WTC11 (cell line): ENCODE data around the gene SYT13.

Source experiments
- E2F4 ChIP-seq: sonication (generic); formaldehyde crosslinking; IDR thresholded peaks from 2 replicates; pipeline ENCODE4 v1.8.1; 2022; ENCODE audit warnings: low read depth, mild to moderate bottlenecking, moderate library complexity, missing genetic modification reagents, borderline replicate concordance
- FOXP4 ChIP-seq: sonication (generic); formaldehyde crosslinking; IDR thresholded peaks from 2 replicates; pipeline ENCODE4 v1.8.0; 2022; ENCODE audit warnings: mild to moderate bottlenecking, missing genetic modification reagents
- IRF2 ChIP-seq: sonication (generic); formaldehyde crosslinking; IDR thresholded peaks from 2 replicates; pipeline ENCODE4 v1.8.0; 2022; ENCODE audit warnings: low read depth, missing genetic modification reagents, borderline replicate concordance
- JAZF1 ChIP-seq: fragments of 250-450 bp; sonication (Bioruptor Pico); IDR thresholded peaks from 2 replicates; pipeline ENCODE4 v1.9.0; 2021; ENCODE audit warnings: moderate library complexity, mild to moderate bottlenecking, inconsistent platforms
- RELA ChIP-seq: sonication (generic); formaldehyde crosslinking; IDR thresholded peaks from 2 replicates; pipeline ENCODE4 v1.8.1; 2022; ENCODE audit warnings: missing genetic modification reagents, mild to moderate bottlenecking, borderline replicate concordance
- SMAD3 ChIP-seq: sonication (generic); formaldehyde crosslinking; IDR thresholded peaks from 2 replicates; pipeline ENCODE4 v1.8.0; 2022; ENCODE audit warnings: missing genetic modification reagents, mild to moderate bottlenecking, borderline replicate concordance
- TEAD4 ChIP-seq: sonication (generic); formaldehyde crosslinking; IDR thresholded peaks from 2 replicates; pipeline ENCODE4 v1.8.0; 2022; ENCODE audit warnings: mild to moderate bottlenecking, missing genetic modification reagents
- ZNF512 ChIP-seq: sonication (generic); formaldehyde crosslinking; IDR thresholded peaks from 2 replicates; pipeline ENCODE4 v1.8.1; 2022; ENCODE audit warnings: missing genetic modification reagents, borderline replicate concordance
- TF ChIP-seq, protein P1 (sequence below): sonication (generic); formaldehyde crosslinking; IDR thresholded peaks from 2 replicates; pipeline ENCODE4 v1.8.0; 2023; ENCODE audit warnings: missing genetic modification reagents, mild to moderate bottlenecking, borderline replicate concordance
- TF ChIP-seq, protein P2 (sequence below): fragments of 200-600 bp; IDR thresholded peaks from 2 replicates; pipeline ENCODE4 v1.8.0; 2022; ENCODE audit warnings: antibody characterized with exemption
- TF ChIP-seq, protein P3 (sequence below): sonication (generic); formaldehyde crosslinking; IDR thresholded peaks from 2 replicates; pipeline ENCODE4 v1.8.1; 2023; ENCODE audit warnings: mild to moderate bottlenecking, missing genetic modification reagents, borderline replicate concordance

- TF ChIP-seq TEAD4 (no peak), SMAD3 (CRISPR knock-in tag) (0 out of 2 replicates have a peak, but pooled peaks have one; percentile 11), ZNF512 (CRISPR knock-in tag) (no peak), RELA (peak; percentile 52; the same call in 1 of the 2 replicates), FOXP4 (CRISPR knock-in tag) (peak; percentile 74; the same call in 1 of the 2 replicates), IRF2 (CRISPR knock-in tag) (no peak), JAZF1 (CRISPR knock-in tag) (no peak), E2F4 (CRISPR knock-in tag) (no peak)
- TF ChIP-seq, protein P1, sequence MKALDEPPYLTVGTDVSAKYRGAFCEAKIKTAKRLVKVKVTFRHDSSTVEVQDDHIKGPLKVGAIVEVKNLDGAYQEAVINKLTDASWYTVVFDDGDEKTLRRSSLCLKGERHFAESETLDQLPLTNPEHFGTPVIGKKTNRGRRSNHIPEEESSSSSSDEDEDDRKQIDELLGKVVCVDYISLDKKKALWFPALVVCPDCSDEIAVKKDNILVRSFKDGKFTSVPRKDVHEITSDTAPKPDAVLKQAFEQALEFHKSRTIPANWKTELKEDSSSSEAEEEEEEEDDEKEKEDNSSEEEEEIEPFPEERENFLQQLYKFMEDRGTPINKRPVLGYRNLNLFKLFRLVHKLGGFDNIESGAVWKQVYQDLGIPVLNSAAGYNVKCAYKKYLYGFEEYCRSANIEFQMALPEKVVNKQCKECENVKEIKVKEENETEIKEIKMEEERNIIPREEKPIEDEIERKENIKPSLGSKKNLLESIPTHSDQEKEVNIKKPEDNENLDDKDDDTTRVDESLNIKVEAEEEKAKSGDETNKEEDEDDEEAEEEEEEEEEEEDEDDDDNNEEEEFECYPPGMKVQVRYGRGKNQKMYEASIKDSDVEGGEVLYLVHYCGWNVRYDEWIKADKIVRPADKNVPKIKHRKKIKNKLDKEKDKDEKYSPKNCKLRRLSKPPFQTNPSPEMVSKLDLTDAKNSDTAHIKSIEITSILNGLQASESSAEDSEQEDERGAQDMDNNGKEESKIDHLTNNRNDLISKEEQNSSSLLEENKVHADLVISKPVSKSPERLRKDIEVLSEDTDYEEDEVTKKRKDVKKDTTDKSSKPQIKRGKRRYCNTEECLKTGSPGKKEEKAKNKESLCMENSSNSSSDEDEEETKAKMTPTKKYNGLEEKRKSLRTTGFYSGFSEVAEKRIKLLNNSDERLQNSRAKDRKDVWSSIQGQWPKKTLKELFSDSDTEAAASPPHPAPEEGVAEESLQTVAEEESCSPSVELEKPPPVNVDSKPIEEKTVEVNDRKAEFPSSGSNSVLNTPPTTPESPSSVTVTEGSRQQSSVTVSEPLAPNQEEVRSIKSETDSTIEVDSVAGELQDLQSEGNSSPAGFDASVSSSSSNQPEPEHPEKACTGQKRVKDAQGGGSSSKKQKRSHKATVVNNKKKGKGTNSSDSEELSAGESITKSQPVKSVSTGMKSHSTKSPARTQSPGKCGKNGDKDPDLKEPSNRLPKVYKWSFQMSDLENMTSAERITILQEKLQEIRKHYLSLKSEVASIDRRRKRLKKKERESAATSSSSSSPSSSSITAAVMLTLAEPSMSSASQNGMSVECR = peak; percentile 45; the same call in 1 of the 2 replicates
- TF ChIP-seq, protein P2, sequence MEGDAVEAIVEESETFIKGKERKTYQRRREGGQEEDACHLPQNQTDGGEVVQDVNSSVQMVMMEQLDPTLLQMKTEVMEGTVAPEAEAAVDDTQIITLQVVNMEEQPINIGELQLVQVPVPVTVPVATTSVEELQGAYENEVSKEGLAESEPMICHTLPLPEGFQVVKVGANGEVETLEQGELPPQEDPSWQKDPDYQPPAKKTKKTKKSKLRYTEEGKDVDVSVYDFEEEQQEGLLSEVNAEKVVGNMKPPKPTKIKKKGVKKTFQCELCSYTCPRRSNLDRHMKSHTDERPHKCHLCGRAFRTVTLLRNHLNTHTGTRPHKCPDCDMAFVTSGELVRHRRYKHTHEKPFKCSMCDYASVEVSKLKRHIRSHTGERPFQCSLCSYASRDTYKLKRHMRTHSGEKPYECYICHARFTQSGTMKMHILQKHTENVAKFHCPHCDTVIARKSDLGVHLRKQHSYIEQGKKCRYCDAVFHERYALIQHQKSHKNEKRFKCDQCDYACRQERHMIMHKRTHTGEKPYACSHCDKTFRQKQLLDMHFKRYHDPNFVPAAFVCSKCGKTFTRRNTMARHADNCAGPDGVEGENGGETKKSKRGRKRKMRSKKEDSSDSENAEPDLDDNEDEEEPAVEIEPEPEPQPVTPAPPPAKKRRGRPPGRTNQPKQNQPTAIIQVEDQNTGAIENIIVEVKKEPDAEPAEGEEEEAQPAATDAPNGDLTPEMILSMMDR = no peak
- TF ChIP-seq, protein P3, sequence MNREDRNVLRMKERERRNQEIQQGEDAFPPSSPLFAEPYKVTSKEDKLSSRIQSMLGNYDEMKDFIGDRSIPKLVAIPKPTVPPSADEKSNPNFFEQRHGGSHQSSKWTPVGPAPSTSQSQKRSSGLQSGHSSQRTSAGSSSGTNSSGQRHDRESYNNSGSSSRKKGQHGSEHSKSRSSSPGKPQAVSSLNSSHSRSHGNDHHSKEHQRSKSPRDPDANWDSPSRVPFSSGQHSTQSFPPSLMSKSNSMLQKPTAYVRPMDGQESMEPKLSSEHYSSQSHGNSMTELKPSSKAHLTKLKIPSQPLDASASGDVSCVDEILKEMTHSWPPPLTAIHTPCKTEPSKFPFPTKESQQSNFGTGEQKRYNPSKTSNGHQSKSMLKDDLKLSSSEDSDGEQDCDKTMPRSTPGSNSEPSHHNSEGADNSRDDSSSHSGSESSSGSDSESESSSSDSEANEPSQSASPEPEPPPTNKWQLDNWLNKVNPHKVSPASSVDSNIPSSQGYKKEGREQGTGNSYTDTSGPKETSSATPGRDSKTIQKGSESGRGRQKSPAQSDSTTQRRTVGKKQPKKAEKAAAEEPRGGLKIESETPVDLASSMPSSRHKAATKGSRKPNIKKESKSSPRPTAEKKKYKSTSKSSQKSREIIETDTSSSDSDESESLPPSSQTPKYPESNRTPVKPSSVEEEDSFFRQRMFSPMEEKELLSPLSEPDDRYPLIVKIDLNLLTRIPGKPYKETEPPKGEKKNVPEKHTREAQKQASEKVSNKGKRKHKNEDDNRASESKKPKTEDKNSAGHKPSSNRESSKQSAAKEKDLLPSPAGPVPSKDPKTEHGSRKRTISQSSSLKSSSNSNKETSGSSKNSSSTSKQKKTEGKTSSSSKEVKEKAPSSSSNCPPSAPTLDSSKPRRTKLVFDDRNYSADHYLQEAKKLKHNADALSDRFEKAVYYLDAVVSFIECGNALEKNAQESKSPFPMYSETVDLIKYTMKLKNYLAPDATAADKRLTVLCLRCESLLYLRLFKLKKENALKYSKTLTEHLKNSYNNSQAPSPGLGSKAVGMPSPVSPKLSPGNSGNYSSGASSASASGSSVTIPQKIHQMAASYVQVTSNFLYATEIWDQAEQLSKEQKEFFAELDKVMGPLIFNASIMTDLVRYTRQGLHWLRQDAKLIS (CRISPR knock-in tag) = no peak
These were observed at the start of gene SYT13 for GRCh38 chr11:45285930-45286632.
